WTC11 (cell line): Measurements from ENCODE around the gene INPP5E. TPM values are rescaled to one million over a fixed set of nuclear protein-coding genes. Genes with fewer than 3 reads are reported as not detected.

ENCODE experiments used
- ATAC-seq: fragments of 200-7000 bp; cut with Tn5 transposase; 2 replicates; pipeline ENCODE4 v1.10.0; 2021; ENCODE audit warnings: mild to moderate bottlenecking, moderate library complexity
- CTCF ChIA-PET: fragments of 300-600 bp; sonication (Branson Sonifier 250); formaldehyde crosslinking; loops from one replicate; lab custom pipeline; 2021; ENCODE audit warnings: antibody characterized with exemption; lab: Charles Lee
- POLR2A ChIA-PET: fragments of 350-600 bp; sonication (Branson Sonifier 250); formaldehyde crosslinking; loops from one replicate; lab custom pipeline; 2021; ENCODE audit warnings: antibody characterized with exemption; lab: Charles Lee
- DNase-seq: peaks from one replicate; pipeline ENCODE4 v3.0.0; 2021; ENCODE audit warnings: low spot score
- H3K27ac Mint-ChIP-seq: 2 replicates; pipeline ENCODE4 v1.8.0; 2021; ENCODE audit warnings: mixed read lengths
- H3K27me3 Mint-ChIP-seq: 2 replicates; pipeline ENCODE4 v1.8.0; 2021; ENCODE audit warnings: low read depth, mild to moderate bottlenecking, moderate library complexity, mixed read lengths
- H3K36me3 Mint-ChIP-seq: 2 replicates; pipeline ENCODE4 v1.8.0; 2021; ENCODE audit warnings: mixed read lengths
- H3K4me1 Mint-ChIP-seq: 2 replicates; pipeline ENCODE4 v1.8.0; 2022; ENCODE audit warnings: mixed read lengths
- H3K4me3 Mint-ChIP-seq: 2 replicates; pipeline ENCODE4 v1.8.0; 2021; ENCODE audit warnings: mild to moderate bottlenecking, moderate library complexity, mixed read lengths
- H3K9me3 Mint-ChIP-seq: 2 replicates; pipeline ENCODE4 v1.8.0; 2021; ENCODE audit warnings: mixed read lengths
- CBFB ChIP-seq: sonication (generic); formaldehyde crosslinking; IDR thresholded peaks from 2 replicates; pipeline ENCODE4 v1.8.1; 2022; ENCODE audit warnings: mild to moderate bottlenecking, low read depth, missing genetic modification reagents
- CREM ChIP-seq: sonication (generic); formaldehyde crosslinking; IDR thresholded peaks from 2 replicates; pipeline ENCODE4 v1.8.1; 2022; ENCODE audit warnings: mild to moderate bottlenecking, missing genetic modification reagents, moderate library complexity
- E2F5 ChIP-seq: sonication (generic); formaldehyde crosslinking; IDR thresholded peaks from 2 replicates; pipeline ENCODE4 v1.8.1; 2022; ENCODE audit warnings: mild to moderate bottlenecking, moderate library complexity, missing genetic modification reagents
- ERG ChIP-seq: fragments of 250-450 bp; sonication (Bioruptor Pico); IDR thresholded peaks from 2 replicates; pipeline ENCODE4 v1.8.0; 2021; ENCODE audit warnings: mild to moderate bottlenecking
- ESRRA ChIP-seq: sonication (generic); formaldehyde crosslinking; IDR thresholded peaks from 2 replicates; pipeline ENCODE4 v1.8.1; 2022; ENCODE audit warnings: mild to moderate bottlenecking, missing genetic modification reagents, borderline replicate concordance
- ETV6 ChIP-seq: sonication (generic); formaldehyde crosslinking; IDR thresholded peaks from 2 replicates; pipeline ENCODE4 v1.8.1; 2022; ENCODE audit warnings: mild to moderate bottlenecking, missing genetic modification reagents
- FOXK1 ChIP-seq: sonication (generic); formaldehyde crosslinking; IDR thresholded peaks from 2 replicates; pipeline ENCODE4 v1.8.0; 2022; ENCODE audit warnings: mild to moderate bottlenecking, moderate library complexity, missing genetic modification reagents
- FOXP1 ChIP-seq: sonication (generic); formaldehyde crosslinking; IDR thresholded peaks from 2 replicates; pipeline ENCODE4 v1.8.0; 2022; ENCODE audit warnings: missing genetic modification reagents, mild to moderate bottlenecking, moderate library complexity, borderline replicate concordance
- JUN ChIP-seq: sonication (generic); formaldehyde crosslinking; IDR thresholded peaks from 2 replicates; pipeline ENCODE4 v1.8.0; 2023; ENCODE audit warnings: mild to moderate bottlenecking, missing genetic modification reagents
- MYBL2 ChIP-seq: sonication (generic); formaldehyde crosslinking; IDR thresholded peaks from 2 replicates; pipeline ENCODE4 v1.8.1; 2023; ENCODE audit warnings: mild to moderate bottlenecking, moderate library complexity, missing genetic modification reagents
- NFE2L1 ChIP-seq: sonication (generic); formaldehyde crosslinking; IDR thresholded peaks from 2 replicates; pipeline ENCODE4 v1.8.1; 2023; ENCODE audit warnings: missing genetic modification reagents
- NR1H2 ChIP-seq: sonication (generic); formaldehyde crosslinking; IDR thresholded peaks from 2 replicates; pipeline ENCODE4 v1.9.0; 2021; ENCODE audit warnings: mild to moderate bottlenecking, moderate library complexity, missing genetic modification reagents
- NR2C2 ChIP-seq: sonication (generic); formaldehyde crosslinking; IDR thresholded peaks from 2 replicates; pipeline ENCODE4 v1.8.0; 2022; ENCODE audit warnings: mild to moderate bottlenecking, missing genetic modification reagents
- RORB ChIP-seq: fragments of 250-450 bp; sonication (Bioruptor Pico); IDR thresholded peaks from 2 replicates; pipeline ENCODE4 v1.9.0; 2021; ENCODE audit warnings: mild to moderate bottlenecking
- SMAD3 ChIP-seq: sonication (generic); formaldehyde crosslinking; IDR thresholded peaks from 2 replicates; pipeline ENCODE4 v1.8.0; 2022; ENCODE audit warnings: missing genetic modification reagents, mild to moderate bottlenecking, borderline replicate concordance
- SMAD4 ChIP-seq: sonication (generic); formaldehyde crosslinking; IDR thresholded peaks from 2 replicates; pipeline ENCODE4 v1.8.0; 2022; ENCODE audit warnings: mild to moderate bottlenecking, missing genetic modification reagents
- SOX15 ChIP-seq: fragments of 250-450 bp; sonication (Bioruptor Pico); IDR thresholded peaks from 2 replicates; pipeline ENCODE4 v1.9.0; 2021; ENCODE audit warnings: mild to moderate bottlenecking
- USF2 ChIP-seq: sonication (generic); formaldehyde crosslinking; IDR thresholded peaks from 2 replicates; pipeline ENCODE4 v1.8.1; 2023; ENCODE audit warnings: mild to moderate bottlenecking, missing genetic modification reagents, moderate library complexity
- ZBTB21 ChIP-seq: sonication (generic); formaldehyde crosslinking; IDR thresholded peaks from 2 replicates; pipeline ENCODE4 v1.8.1; 2023; ENCODE audit warnings: mild to moderate bottlenecking, missing genetic modification reagents, borderline replicate concordance
- ZBTB43 ChIP-seq: sonication (generic); formaldehyde crosslinking; IDR thresholded peaks from 2 replicates; pipeline ENCODE4 v1.8.1; 2023; ENCODE audit warnings: mild to moderate bottlenecking, missing genetic modification reagents
- ZMAT4 ChIP-seq: fragments of 250-450 bp; sonication (Bioruptor Pico); IDR thresholded peaks from 2 replicates; pipeline ENCODE4 v1.9.0; 2021; ENCODE audit warnings: mild to moderate bottlenecking
- ZNF263 ChIP-seq: sonication (generic); formaldehyde crosslinking; IDR thresholded peaks from 2 replicates; pipeline ENCODE4 v1.8.1; 2022; ENCODE audit warnings: low read depth, mild to moderate bottlenecking, moderate library complexity, missing genetic modification reagents
- ZNF423 ChIP-seq: fragments of 250-450 bp; sonication (Bioruptor Pico); IDR thresholded peaks from 2 replicates; pipeline ENCODE4 v2.1.2; 2022; ENCODE audit warnings: mild to moderate bottlenecking, moderate library complexity
- ZNF512 ChIP-seq: sonication (generic); formaldehyde crosslinking; IDR thresholded peaks from 2 replicates; pipeline ENCODE4 v1.8.1; 2022; ENCODE audit warnings: missing genetic modification reagents, borderline replicate concordance
- total RNA-seq: library from RNA; stranded (reverse); gene quantifications from 3 replicates; pipeline ENCODE4 v1.2.3, GENCODE V29; 2021
- TF ChIP-seq, protein P1 (sequence below): sonication (generic); formaldehyde crosslinking; IDR thresholded peaks from 2 replicates; pipeline ENCODE4 v1.8.0; 2022; ENCODE audit warnings: missing genetic modification reagents

The INPP5E gene
- total RNA-seq, 1 experiment from 2014 or later, result 24.0 TPM

GRCh38 chr9:136381966-136382513 lies 57.6 kb downstream of the INPP5E start:
- DNase-seq (no peak), ATAC-seq (no peak)
- TF ChIP-seq ESRRA (CRISPR knock-in tag) (no peak), ZBTB43 (CRISPR knock-in tag) (no peak), ERG (CRISPR knock-in tag) (no peak), RORB (CRISPR knock-in tag) (no peak), SOX15 (no peak), NR1H2 (CRISPR knock-in tag) (no peak), CREM (CRISPR knock-in tag) (no peak), JUN (CRISPR knock-in tag) (no peak), ZBTB21 (no peak), NR2C2 (CRISPR knock-in tag) (no peak), SMAD4 (CRISPR knock-in tag) (no peak), ZNF263 (no peak), CBFB (CRISPR knock-in tag) (no peak), FOXP1 (CRISPR knock-in tag) (no peak), MYBL2 (CRISPR knock-in tag) (no peak), ZNF512 (no peak), FOXK1 (CRISPR knock-in tag) (no peak), ZNF423 (no peak), NFE2L1 (no peak), SMAD3 (no peak)
- no peak overlapping the region for H3K4me3 Mint-ChIP-seq
- no peak overlapping the region for H3K27ac Mint-ChIP-seq
- H3K27me3 Mint-ChIP-seq, result no peaks in the 10 kb centered on the region
- ChIA-PET POLR2A (no interaction called here), CTCF (no interaction called here)
- no peaks in the 10 kb centered on the region for H3K4me1 Mint-ChIP-seq
- peaks cover 25% of the 10 kb centered on the region for H3K36me3 Mint-ChIP-seq
- no peaks in the 10 kb centered on the region for H3K9me3 Mint-ChIP-seq

GRCh38 chr9:136381311-136381710 lies 58.3 kb downstream of the INPP5E start:
- DNase-seq, result no peak
- TF ChIP-seq E2F5 (CRISPR knock-in tag), result no peak
- TF ChIP-seq ETV6 (CRISPR knock-in tag), result no peak
- no peaks in the 10 kb centered on the region for H3K27me3 Mint-ChIP-seq
- peaks cover 21% of the 10 kb centered on the region for H3K36me3 Mint-ChIP-seq
- H3K4me1 Mint-ChIP-seq, result no peaks in the 10 kb centered on the region
- ChIA-PET CTCF (no interaction called here), POLR2A (no interaction called here)
- H3K4me3 Mint-ChIP-seq, result no peak overlapping the region
- H3K27ac Mint-ChIP-seq, result no peak overlapping the region
- no peaks in the 10 kb centered on the region for H3K9me3 Mint-ChIP-seq
- no peak for ATAC-seq

GRCh38 chr9:136380381-136380780 lies 59.3 kb downstream of the INPP5E start:
- no peak for DNase-seq
- no peaks in the 10 kb centered on the region for H3K27me3 Mint-ChIP-seq
- TF ChIP-seq, protein P1, sequence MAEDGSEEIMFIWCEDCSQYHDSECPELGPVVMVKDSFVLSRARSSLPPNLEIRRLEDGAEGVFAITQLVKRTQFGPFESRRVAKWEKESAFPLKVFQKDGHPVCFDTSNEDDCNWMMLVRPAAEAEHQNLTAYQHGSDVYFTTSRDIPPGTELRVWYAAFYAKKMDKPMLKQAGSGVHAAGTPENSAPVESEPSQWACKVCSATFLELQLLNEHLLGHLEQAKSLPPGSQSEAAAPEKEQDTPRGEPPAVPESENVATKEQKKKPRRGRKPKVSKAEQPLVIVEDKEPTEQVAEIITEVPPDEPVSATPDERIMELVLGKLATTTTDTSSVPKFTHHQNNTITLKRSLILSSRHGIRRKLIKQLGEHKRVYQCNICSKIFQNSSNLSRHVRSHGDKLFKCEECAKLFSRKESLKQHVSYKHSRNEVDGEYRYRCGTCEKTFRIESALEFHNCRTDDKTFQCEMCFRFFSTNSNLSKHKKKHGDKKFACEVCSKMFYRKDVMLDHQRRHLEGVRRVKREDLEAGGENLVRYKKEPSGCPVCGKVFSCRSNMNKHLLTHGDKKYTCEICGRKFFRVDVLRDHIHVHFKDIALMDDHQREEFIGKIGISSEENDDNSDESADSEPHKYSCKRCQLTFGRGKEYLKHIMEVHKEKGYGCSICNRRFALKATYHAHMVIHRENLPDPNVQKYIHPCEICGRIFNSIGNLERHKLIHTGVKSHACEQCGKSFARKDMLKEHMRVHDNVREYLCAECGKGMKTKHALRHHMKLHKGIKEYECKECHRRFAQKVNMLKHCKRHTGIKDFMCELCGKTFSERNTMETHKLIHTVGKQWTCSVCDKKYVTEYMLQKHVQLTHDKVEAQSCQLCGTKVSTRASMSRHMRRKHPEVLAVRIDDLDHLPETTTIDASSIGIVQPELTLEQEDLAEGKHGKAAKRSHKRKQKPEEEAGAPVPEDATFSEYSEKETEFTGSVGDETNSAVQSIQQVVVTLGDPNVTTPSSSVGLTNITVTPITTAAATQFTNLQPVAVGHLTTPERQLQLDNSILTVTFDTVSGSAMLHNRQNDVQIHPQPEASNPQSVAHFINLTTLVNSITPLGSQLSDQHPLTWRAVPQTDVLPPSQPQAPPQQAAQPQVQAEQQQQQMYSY (CRISPR knock-in tag), result no peak
- no peak for TF ChIP-seq USF2 (CRISPR knock-in tag)
- TF ChIP-seq ZMAT4 (CRISPR knock-in tag), result no peak
- ChIA-PET CTCF (no interaction called here), POLR2A (no interaction called here)
- no peaks in the 10 kb centered on the region for H3K4me1 Mint-ChIP-seq
- peaks cover 13% of the 10 kb centered on the region for H3K36me3 Mint-ChIP-seq
- no peak overlapping the region for H3K27ac Mint-ChIP-seq
- no peak for ATAC-seq
- H3K4me3 Mint-ChIP-seq, result no peak overlapping the region
- H3K9me3 Mint-ChIP-seq, result no peaks in the 10 kb centered on the region
